Measurements from ENCODE around the gene FAM13A. TPM values are rescaled to one million over a fixed set of nuclear protein-coding genes. Genes with fewer than 3 reads are reported as not detected.

Gene FAM13A
- total and polyA plus RNA-seq, 2 of the 13 experiments (the other 11 are each of a cell fraction or from before 2014, with no cell fraction given) = 1.2 to 36.2 TPM

GRCh38 chr4:88759039-88759894, 297.7 kb downstream of the FAM13A start (continued):
- TF ChIP-seq ZNF414 (CRISPR knock-in tag; IDR thresholded peaks at IDR 0.05) = no peak
- TF ChIP-seq ZNF281 (CRISPR knock-in tag; IDR thresholded peaks at IDR 0.05; ENCODE audit: borderline replicate concordance) = no peak
- TF ChIP-seq ZNF615 (CRISPR knock-in tag; IDR thresholded peaks at IDR 0.05; ENCODE audit: borderline replicate concordance) = no peak
- TF ChIP-seq ZNF589 (CRISPR knock-in tag; conservative IDR thresholded peaks at IDR 0.05) = no peak
- 0 out of 2 replicates have a peak, but pooled peaks have one; percentile 9 for TF ChIP-seq HDAC1 (CRISPR knock-in tag; IDR thresholded peaks at IDR 0.05)
- no peak for TF ChIP-seq FOXJ3 (CRISPR knock-in tag; IDR thresholded peaks at IDR 0.05; ENCODE audit: borderline replicate concordance)
- no peak for TF ChIP-seq SNAI1 (CRISPR knock-in tag; IDR thresholded peaks at IDR 0.05; ENCODE audit: borderline replicate concordance)

GRCh38 chr4:88758264-88758663, 298.7 kb downstream of the FAM13A start:
- Histone ChIP-seq H3K4me1 (ENCODE audit: insufficient read depth, low read length) (peaks cover 100% of the 10 kb centered on the region), H3K4me2 (ENCODE audit: low read depth, low read length) (peak overlapping the region; percentile 64), H3K27me3 (ENCODE audit: control insufficient read depth in 1 of 2, insufficient read depth in 2 of 2, low read length in 2 of 2) (no peaks in the 10 kb centered on the region), H3K79me2 (ENCODE audit: insufficient read depth, low read length) (no peaks in the 10 kb centered on the region), H3K9me3 (ENCODE audit: low read length) (no peaks in the 10 kb centered on the region), H3K36me3 (replicated peaks in 1 of 2; ENCODE audit: control insufficient read depth in 1 of 2, insufficient read depth in 2 of 2, low read length in 2 of 2) (peaks cover 3 to 5% of the 10 kb centered on the region in 2 experiments; a peak in 4 of 5 replicates), H4K20me1 (ENCODE audit: insufficient read depth, low read length) (no peaks in the 10 kb centered on the region), H3K9ac (ENCODE audit: insufficient read depth, low read depth, low read length) (peak overlapping the region; percentile 13; the same call in 1 of the 2 replicates), H2AFZ (ENCODE audit: low read length) (no peak overlapping the region), H3K27ac (ENCODE audit: extremely low read length, insufficient read depth, low read length) (peak overlapping the region; percentile 46), H3K4me3 (replicated peaks in 1 of 3; ENCODE audit: insufficient read depth in 1 of 3, low read depth in 2 of 3, low read length in 3 of 3) (peak overlapping the region; percentile 24 to 49 (median 32); a peak in 5 of 6 replicates)
- POLR2A ChIA-PET = no interaction called here
- intact Hi-C loops (cut with micrococcal nuclease; ENCODE audit: unreplicated experiment) (no loop called here), in situ Hi-C loops (cut with HindIII; ENCODE audit: extremely low pct_ligation_motif_present, low pct_unique_long_range_greater_than_20kb) (loop anchor here (5.0 kb wide), 1 partner anchor 49 kb away; no protein-coding TSS in a partner anchor)
- no TSS peak for BruUV-seq (replicated peaks)
- CTCF ChIA-PET (ENCODE audit: low intra/inter-chr PET ratio, low total read pairs) = no interaction called here
- FAIRE-seq = no peak
- WGBS (ENCODE audit: low lambda C conversion rate) = 25% methylated on average over 8 of the region's 8 CpGs
- DNase-seq (ENCODE audit: low spot score) = no peak
- peak; percentile 11 for ATAC-seq
- TF ChIP-seq ZHX2 (IDR thresholded peaks at IDR 0.05; ENCODE audit: low read depth) = no peak
- no peak for TF ChIP-seq ZHX2 (CRISPR knock-in tag; IDR thresholded peaks at IDR 0.05; ENCODE audit: borderline replicate concordance)
- TF ChIP-seq ZNF616 (CRISPR knock-in tag; IDR thresholded peaks at IDR 0.05; ENCODE audit: low read depth) = no peak
- TF ChIP-seq ZNF292 (CRISPR knock-in tag; IDR thresholded peaks at IDR 0.05; ENCODE audit: borderline replicate concordance, low read depth) = no peak
- TF ChIP-seq BCL6 (CRISPR knock-in tag; IDR thresholded peaks at IDR 0.05) = 0 out of 2 replicates have a peak, but pooled peaks have one; percentile 34
